Epidermal melanocyte (primary cell): ENCODE measurements around the gene UCN.
"Not testable (repeated sequence)": the region's sequence is repeated elsewhere in the genome, so short reads cannot be mapped to it uniquely, and the experiment has no call there.

ENCODE experiments used
- DNase-seq: peaks from one replicate; pipeline ENCODE4 v3.0.0; 2011; ENCODE audit warnings: low spot score; ENCODE audit not compliant: insufficient read length

Gene UCN

GRCh38 chr2:27315122-27315521, 6.9 kb upstream of the UCN start:
- no peak for DNase-seq

GRCh38 chr2:27314709-27315108, 6.5 kb upstream of the UCN start:
- no peak for DNase-seq

GRCh38 chr2:27313882-27314645, 5.8 kb upstream of the UCN start:
- DNase-seq: no peak

GRCh38 chr2:27312152-27312551, 3.9 kb upstream of the UCN start:
- DNase-seq: no peak

- no peak for DNase-seq
Observed at GRCh38 chr2:27309651-27310050, 1.4 kb upstream of the UCN start.

GRCh38 chr2:27307545-27308358, 493 bp downstream of the UCN start:
- DNase-seq: no peak

- no peak for DNase-seq
Observed at GRCh38 chr2:27307287-27307544, 1.0 kb downstream of the UCN start.

- no peak for DNase-seq
Observed at GRCh38 chr2:27306573-27307286, 1.5 kb downstream of the UCN start.

GRCh38 chr2:27306136-27306535, 2.1 kb downstream of the UCN start:
- DNase-seq: no peak

- no peak for DNase-seq
Observed at GRCh38 chr2:27305516-27305915, 2.7 kb downstream of the UCN start.

GRCh38 chr2:27304488-27305240, 3.6 kb downstream of the UCN start:
- DNase-seq: no peak

- DNase-seq: peak; percentile 93
Observed at GRCh38 chr2:27303093-27304025, 4.9 kb downstream of the UCN start.

GRCh38 chr2:27300606-27301005, 7.6 kb downstream of the UCN start:
- not testable (repeated sequence) for DNase-seq

- DNase-seq: no peak
Observed at GRCh38 chr2:27298391-27299080, 9.7 kb downstream of the UCN start.

GRCh38 chr2:27297195-27297594, 11.1 kb downstream of the UCN start:
- no peak for DNase-seq

GRCh38 chr2:27296481-27296880, 11.8 kb downstream of the UCN start:
- DNase-seq: no peak

GRCh38 chr2:27294928-27295327, 13.3 kb downstream of the UCN start:
- DNase-seq: no peak

GRCh38 chr2:27291865-27292264, 16.4 kb downstream of the UCN start:
- no peak for DNase-seq

GRCh38 chr2:27290549-27290948, 17.7 kb downstream of the UCN start:
- no peak for DNase-seq

- no peak for DNase-seq
Observed at GRCh38 chr2:27288610-27289009, 19.6 kb downstream of the UCN start.
